Small intestine (tissue), 7 donors: ENCODE data around the gene UBE2E2. TPM values are rescaled to one million over a fixed set of nuclear protein-coding genes. Genes with fewer than 3 reads are reported as not detected.

Experiments used
- DNase-seq, 2 donors: peaks; one replicate each; pipeline versions ENCODE4 v3.0.0 to v3.0.0-alpha.2; 2013
- FAIRE-seq: peaks from 2 replicates; lab custom pipeline; 2012; peaks lifted over from hg19 to GRCh38; lab: Jason Lieb, UNC
- H3K27ac ChIP-seq, 3 donors: one replicate each; pipeline ENCODE4 v1.5.1; 2013; ENCODE audit warnings: low read length in 2 of 3, mild to moderate bottlenecking in 2 of 3, control low read depth in 1 of 3, inconsistent platforms in 1 of 3, low read depth in 1 of 3, moderate library complexity in 1 of 3
- H3K27me3 ChIP-seq, 3 donors: one replicate each; pipeline ENCODE4 v1.6.1; 2013; ENCODE audit warnings: low read length in 3 of 3, inconsistent platforms in 1 of 3; ENCODE audit not compliant: control insufficient read depth in 3 of 3, insufficient read depth in 3 of 3
- H3K36me3 ChIP-seq, 3 donors: one replicate each; pipeline ENCODE4 v1.6.1; 2013; ENCODE audit warnings: low read length in 3 of 3, inconsistent platforms in 1 of 3, low read depth in 1 of 3, mild to moderate bottlenecking in 1 of 3, moderate library complexity in 1 of 3; ENCODE audit not compliant: control insufficient read depth in 3 of 3, insufficient read depth in 2 of 3
- H3K4me1 ChIP-seq, 3 donors: one replicate each; pipeline ENCODE4 v1.6.1; 2013; ENCODE audit warnings: low read length in 2 of 3, inconsistent platforms in 1 of 3, low read depth in 1 of 3, mild to moderate bottlenecking in 1 of 3, moderate library complexity in 1 of 3; ENCODE audit not compliant: control insufficient read depth in 3 of 3, insufficient read depth in 2 of 3
- H3K4me3 ChIP-seq, 3 donors: one replicate each; pipeline ENCODE4 v1.5.1; 2013; ENCODE audit warnings: low read length in 3 of 3, control low read depth in 1 of 3, inconsistent platforms in 1 of 3, low read depth in 1 of 3, mild to moderate bottlenecking in 1 of 3, moderate library complexity in 1 of 3
- H3K9me3 ChIP-seq, 2 donors: one replicate each; pipeline ENCODE4 v1.6.1; 2013; ENCODE audit warnings: low read depth in 1 of 2, low read length in 1 of 2; ENCODE audit not compliant: control insufficient read depth in 2 of 2, insufficient read depth in 1 of 2
- WGBS, 3 donors: extraction: QIAGEN DNeasy Blood & Tissue Kit; methylation state at CpG; one replicate each; pipeline ENCODE4 v1.1.7; 2013; 5-methylcytosine and 5-hydroxymethylcytosine counted together
- polyA plus RNA-seq, 4 donors: library from polyadenylated mRNA; stranded (reverse) in 3 of 4; unstranded in 1 of 4; fragments of 200-250 nt in 3 of 4; fragments of 120-200 nt in 1 of 4; gene quantifications; one replicate each; pipeline versions ENCODE4 v1.2.1 to v1.2.3, GENCODE V29; 2013
- donor health status: healthy with polysubstance abuse.
- donor health status: control.
- donor health status: control.
- donor health status: Bipolar disorder and iron deficiency.
- donor health status: healthy.

Gene UBE2E2
- polyA plus RNA-seq, 4 donors = 1.1 to 10.2 (median 7.7) TPM

DNA sequence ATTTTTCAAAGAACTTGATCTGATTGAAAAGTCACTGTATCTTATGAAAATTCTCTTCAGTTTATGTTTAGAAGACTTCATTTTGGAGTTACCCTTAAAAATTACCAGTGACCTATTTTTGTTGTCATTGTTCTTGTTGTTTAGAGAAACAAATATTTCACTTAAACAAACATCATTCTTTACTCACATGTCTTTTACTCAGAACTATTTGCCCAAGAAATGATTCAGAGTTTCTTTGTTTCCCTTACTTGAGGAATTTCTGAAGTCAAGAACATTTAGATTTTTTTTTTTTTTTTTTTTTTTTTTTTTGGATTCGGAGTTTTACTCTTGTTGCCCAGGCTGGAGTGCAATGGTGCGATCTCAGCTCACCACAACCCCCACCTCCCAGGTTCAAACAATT, 343.1 kb downstream of the UBE2E2 start:
- no peaks in the 10 kb centered on the region for H3K4me1 ChIP-seq
- H3K27ac ChIP-seq = no peak overlapping the region
- H3K9me3 ChIP-seq = no peaks in the 10 kb centered on the region
- 77 to 94% (median 91%) methylated on average over 2 of the region's 2 CpGs for WGBS, 3 donors
- DNase-seq (no peak), FAIRE-seq (no peak)
- H3K27me3 ChIP-seq = no peaks in the 10 kb centered on the region
- no peaks in the 10 kb centered on the region for H3K36me3 ChIP-seq
- H3K4me3 ChIP-seq = no peak overlapping the region

GRCh38 chr3:23547905-23548650, 345.0 kb downstream of the UBE2E2 start:
- DNase-seq (no peak), FAIRE-seq (no peak)
- Histone ChIP-seq H3K4me3 (no peak overlapping the region), H3K9me3 (no peaks in the 10 kb centered on the region), H3K4me1 (no peaks in the 10 kb centered on the region), H3K27ac (no peak overlapping the region), H3K27me3 (no peaks in the 10 kb centered on the region), H3K36me3 (no peaks in the 10 kb centered on the region)
- 93 to 94% (median 93%) methylated on average over 4 of the region's 4 CpGs for WGBS, 3 donors

DNA sequence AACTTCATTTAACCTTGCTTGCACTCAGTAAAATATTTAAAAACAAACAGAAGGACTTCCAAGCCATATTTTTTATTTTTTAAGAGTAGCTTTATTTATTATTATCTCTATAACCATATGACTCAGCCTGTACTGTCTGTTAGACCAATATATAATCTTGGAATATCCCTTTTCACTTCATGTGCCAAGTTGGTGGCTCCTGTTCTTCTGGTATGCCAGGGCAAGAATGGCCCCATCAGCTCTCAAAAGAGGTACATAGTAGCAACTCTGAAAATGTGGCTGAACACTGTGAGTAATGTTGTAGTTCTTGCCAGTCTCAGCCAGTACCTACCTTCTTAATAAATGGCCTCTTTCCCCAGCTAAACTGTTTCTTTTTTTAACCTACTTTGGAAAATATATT, 345.6 kb downstream of the UBE2E2 start:
- Histone ChIP-seq H3K27me3 (no peaks in the 10 kb centered on the region), H3K27ac (no peak overlapping the region), H3K4me3 (no peak overlapping the region), H3K36me3 (no peaks in the 10 kb centered on the region), H3K4me1 (no peaks in the 10 kb centered on the region), H3K9me3 (no peaks in the 10 kb centered on the region)
- FAIRE-seq = no peak
- DNase-seq = no peak

GRCh38 chr3:23549148-23549910, 346.2 kb downstream of the UBE2E2 start:
- DNase-seq = peak in 1 of 2 donors; percentile 21
- Histone ChIP-seq H3K9me3 (no peaks in the 10 kb centered on the region), H3K27ac (no peak overlapping the region), H3K4me3 (no peak overlapping the region), H3K4me1 (no peaks in the 10 kb centered on the region), H3K27me3 (no peaks in the 10 kb centered on the region), H3K36me3 (no peaks in the 10 kb centered on the region)
- FAIRE-seq = no peak
- 70 to 85% (median 74%) methylated on average over 8 of the region's 8 CpGs for WGBS, 3 donors

DNA sequence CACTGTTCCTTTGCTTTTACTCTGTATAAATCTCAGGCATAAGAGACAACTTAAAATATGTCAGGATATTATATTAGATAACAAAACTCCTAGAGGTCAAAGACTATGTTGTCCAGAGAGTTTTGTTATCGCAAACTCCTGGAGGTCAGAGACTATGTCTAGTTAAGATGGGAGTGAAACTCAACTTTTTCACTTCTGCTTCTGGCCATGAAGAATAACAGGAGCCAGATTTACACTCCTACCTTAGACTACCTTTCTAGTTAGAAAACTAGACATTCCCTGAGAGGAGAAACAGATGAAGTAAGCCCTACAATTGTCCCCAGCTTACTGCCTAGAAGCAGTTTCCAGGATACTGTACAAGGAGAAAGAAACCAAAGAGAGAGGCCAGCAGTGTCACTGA, 347.3 kb downstream of the UBE2E2 start:
- no peak for FAIRE-seq
- no peaks in the 10 kb centered on the region for H3K9me3 ChIP-seq

GRCh38 chr3:23552506-23552905, 349.4 kb downstream of the UBE2E2 start:
- H3K4me1 ChIP-seq = no peaks in the 10 kb centered on the region
- no peaks in the 10 kb centered on the region for H3K9me3 ChIP-seq
- FAIRE-seq (no peak), DNase-seq (no peak)
- no peak overlapping the region for H3K27ac ChIP-seq
- WGBS, 3 donors = 82 to 90% (median 88%) methylated on average over 1 of the region's 1 CpG
- no peak overlapping the region for H3K4me3 ChIP-seq
- no peaks in the 10 kb centered on the region for H3K36me3 ChIP-seq
- no peaks in the 10 kb centered on the region for H3K27me3 ChIP-seq

More for the DNA sequence above, 347.3 kb downstream of the UBE2E2 start:
- no peak overlapping the region for H3K4me3 ChIP-seq
- H3K27me3 ChIP-seq = no peaks in the 10 kb centered on the region
- WGBS, 3 donors = 67 to 83% (median 82%) methylated on average over 1 of the region's 1 CpG
- no peak for DNase-seq
- H3K36me3 ChIP-seq = no peaks in the 10 kb centered on the region
- no peaks in the 10 kb centered on the region for H3K4me1 ChIP-seq
- no peak overlapping the region for H3K27ac ChIP-seq

- 46 to 59% (median 54%) methylated on average over 3 of the region's 3 CpGs for WGBS, 3 donors
- Histone ChIP-seq H3K27ac (no peak overlapping the region), H3K9me3 (no peaks in the 10 kb centered on the region), H3K4me1 (no peaks in the 10 kb centered on the region), H3K4me3 (no peak overlapping the region), H3K27me3 (no peaks in the 10 kb centered on the region), H3K36me3 (no peaks in the 10 kb centered on the region)
- DNase-seq (no peak), FAIRE-seq (no peak)
Observed at GRCh38 chr3:23553353-23553752, 350.2 kb downstream of the UBE2E2 start.

- H3K27ac ChIP-seq = no peak overlapping the region
- no peaks in the 10 kb centered on the region for H3K36me3 ChIP-seq
- no peaks in the 10 kb centered on the region for H3K27me3 ChIP-seq
- no peaks in the 10 kb centered on the region for H3K9me3 ChIP-seq
- no peak for DNase-seq
- FAIRE-seq = no peak
- H3K4me3 ChIP-seq = no peak overlapping the region
- H3K4me1 ChIP-seq = no peaks in the 10 kb centered on the region
- 73 to 76% (median 73%) methylated on average over 5 of the region's 5 CpGs for WGBS, 3 donors
Observed at GRCh38 chr3:23565041-23565775, 362.1 kb downstream of the UBE2E2 start.
